Body of pancreas (tissue), 4 donors: ENCODE results near the gene LGR6. TPM values are rescaled to one million over a fixed set of nuclear protein-coding genes. Genes with fewer than 3 reads are reported as not detected.

ENCODE experiments used
- ATAC-seq: fragments of 150-250 bp; one replicate; pipeline ENCODE4 v1.9.1; 2016
- DNase-seq, 4 donors: peaks; one replicate each; pipeline ENCODE4 v3.0.0-alpha.2; 2019
- H3K27ac ChIP-seq, 4 donors: fragments of 200-600 bp; sonication (generic); 1 replicate in 3 of 4; 2 replicates in 1 of 4; pipeline versions ENCODE4 v1.5.1 to v1.6.1; 2016 to 2019; ENCODE audit warnings: mild to moderate bottlenecking in 1 of 4, mixed read lengths in 1 of 4, moderate library complexity in 1 of 4
- H3K27me3 ChIP-seq, 2 donors: fragments of 200-600 bp; sonication (generic); one replicate each; pipeline ENCODE4 v1.6.0; 2016; ENCODE audit warnings: mild to moderate bottlenecking in 1 of 2
- H3K36me3 ChIP-seq, 2 donors: fragments of 200-600 bp; sonication (generic); replicated peaks in 1 of 2; 2 replicates each; pipeline ENCODE4 v1.5.1; 2016; ENCODE audit warnings: low read depth in 2 of 2; ENCODE audit not compliant: insufficient read depth in 1 of 2
- H3K4me1 ChIP-seq: fragments of 200-600 bp; sonication (generic); one replicate; pipeline ENCODE4 v1.6.0; 2016
- H3K4me3 ChIP-seq, 2 donors: fragments of 200-600 bp; sonication (generic); 1 replicate in 1 of 2; 2 replicates in 1 of 2; pipeline ENCODE4 v1.5.1; 2016 to 2019
- H3K9me3 ChIP-seq, 3 donors: fragments of 200-600 bp; sonication (generic); 1 replicate in 2 of 3; 2 replicates in 1 of 3; pipeline ENCODE4 v1.5.1; 2016
- CTCF ChIP-seq, 7 experiments: fragments of 450-650 bp in 4 of 7; fragments of 200-600 bp in 3 of 7; sonication (generic) in 3 of 7; IDR thresholded peaks; one replicate each; pipeline ENCODE4 v1.5.1; 2016 to 2019; ENCODE audit warnings: antibody characterized with exemption in 7 of 7
- POLR2A ChIP-seq, 3 donors: fragments of 450-650 bp; IDR thresholded peaks; one replicate each; pipeline ENCODE4 v1.6.1; 2016; ENCODE audit warnings: antibody characterized with exemption in 3 of 3, mild to moderate bottlenecking in 2 of 3
- WGBS, 2 donors: methylation state at CpG; one replicate each; pipeline ENCODE4 v1.1.5; 2017; 5-methylcytosine and 5-hydroxymethylcytosine counted together
- intact Hi-C: fragments of 100-400 bp; cut with DNase I; formaldehyde crosslinking; loops from one replicate; pipeline ENCODE4 v1.15.1; 2023
- total RNA-seq, 2 donors: library from RNA; depleted of rRNA; stranded (reverse); fragments of >200 nt; gene quantifications; one replicate each; pipeline ENCODE4 v1.1.0, GENCODE V29; 2016

LGR6 gene
- total RNA-seq, 2 donors from 2014 or later: 0.52 TPM; not detected in 1

GRCh38 chr1:202281316-202282024 lies 87.9 kb downstream of the LGR6 start:
- H3K4me3 ChIP-seq: no peak overlapping the region
- 53 to 65% methylated on average over 5 of the region's 5 CpGs for WGBS, 2 donors
- H3K4me1 ChIP-seq: peaks cover 3% of the 10 kb centered on the region
- H3K27ac ChIP-seq: no peak overlapping the region
- H3K27me3 ChIP-seq: no peaks in the 10 kb centered on the region
- no peaks in the 10 kb centered on the region for H3K36me3 ChIP-seq
- no peak for ATAC-seq
- intact Hi-C loops: no loop called here
- no peak for DNase-seq
- no peak for TF ChIP-seq POLR2A (IDR thresholded peaks at IDR 0.05)
- TF ChIP-seq CTCF (IDR thresholded peaks at IDR 0.05): no peak
- no peaks in the 10 kb centered on the region for H3K9me3 ChIP-seq

- no peak for TF ChIP-seq POLR2A (IDR thresholded peaks at IDR 0.05)
- TF ChIP-seq CTCF (IDR thresholded peaks at IDR 0.05): no peak
- intact Hi-C loops: no loop called here
- no peak overlapping the region for H3K4me3 ChIP-seq
- H3K27me3 ChIP-seq: no peaks in the 10 kb centered on the region
- no peak overlapping the region for H3K27ac ChIP-seq
- H3K9me3 ChIP-seq: no peaks in the 10 kb centered on the region
- WGBS, 2 donors: 94% methylated on average over 4 to 5 of the region's 5 CpGs
- no peaks in the 10 kb centered on the region for H3K36me3 ChIP-seq
- peaks cover 8% of the 10 kb centered on the region for H3K4me1 ChIP-seq
- no peak for DNase-seq
- no peak for ATAC-seq
Observed at GRCh38 chr1:202282025-202282371, 88.4 kb downstream of the LGR6 start.

- TF ChIP-seq CTCF (IDR thresholded peaks at IDR 0.05) (no peak), POLR2A (IDR thresholded peaks at IDR 0.05) (no peak)
- no peaks in the 10 kb centered on the region for H3K27me3 ChIP-seq
- no peak overlapping the region for H3K4me3 ChIP-seq
- intact Hi-C loops: no loop called here
- H3K27ac ChIP-seq: no peak overlapping the region
- H3K9me3 ChIP-seq: no peaks in the 10 kb centered on the region
- H3K4me1 ChIP-seq: peaks cover 11% of the 10 kb centered on the region
- WGBS, 2 donors: 81 to 86% methylated on average over 7 of the region's 7 CpGs
- no peaks in the 10 kb centered on the region for H3K36me3 ChIP-seq
- no peak for ATAC-seq
- no peak for DNase-seq
Observed at GRCh38 chr1:202282596-202283283, 89.1 kb downstream of the LGR6 start.

GRCh38 chr1:202283379-202283844 lies 89.8 kb downstream of the LGR6 start:
- Histone ChIP-seq H3K27me3 (no peaks in the 10 kb centered on the region), H3K27ac (no peak overlapping the region), H3K4me3 (no peak overlapping the region), H3K36me3 (no peaks in the 10 kb centered on the region), H3K4me1 (peaks cover 11% of the 10 kb centered on the region), H3K9me3 (no peaks in the 10 kb centered on the region)
- ATAC-seq (no peak), DNase-seq (peak in 1 of 4 donors; percentile 7)
- no peak for TF ChIP-seq CTCF (IDR thresholded peaks at IDR 0.05)
- TF ChIP-seq POLR2A (IDR thresholded peaks at IDR 0.05): no peak
- intact Hi-C loops: no loop called here
- WGBS, 2 donors: 33 to 50% methylated on average over 4 to 10 of the region's 10 CpGs
